Measurements from ENCODE around the gene CDK5. TPM values are rescaled to one million over a fixed set of nuclear protein-coding genes. Genes with fewer than 3 reads are reported as not detected.

The CDK5 gene
- polyA plus RNA-seq, 1 donor (not counting 4 experiments of a cell fraction or from before 2014, with no cell fraction given), result 19.3 TPM

GRCh38 chr7:151101621-151102396, 44.1 kb upstream of the CDK5 start:
- Histone ChIP-seq H3K4me2 (ENCODE audit: control insufficient read depth, extremely low read depth, insufficient read depth, low read depth, low read length) (no peak overlapping the region), H3K9me3 (ENCODE audit: control insufficient read depth, low read depth, low read length) (no peaks in the 10 kb centered on the region), H3K4me1 (ENCODE audit: control insufficient read depth, extremely low read depth, insufficient read depth, low read length) (no peaks in the 10 kb centered on the region), H3K79me2 (ENCODE audit: control insufficient read depth, insufficient read depth, low read length) (peaks cover 65% of the 10 kb centered on the region), H4K20me1 (ENCODE audit: control insufficient read depth, extremely low read depth, insufficient read depth, low read length) (peaks cover 6% of the 10 kb centered on the region), H2AFZ (ENCODE audit: control insufficient read depth, low read length) (no peak overlapping the region), H3K9me1 (ENCODE audit: control insufficient read depth, extremely low read depth, insufficient read depth, low read length) (no peaks in the 10 kb centered on the region), H3K27me3 (ENCODE audit: control insufficient read depth, extremely low read depth, insufficient read depth, low read length) (no peaks in the 10 kb centered on the region), H3K9ac (ENCODE audit: control insufficient read depth, extremely low read depth, insufficient read depth, low read length) (no peak overlapping the region), H3K27ac (ENCODE audit: control insufficient read depth, insufficient read depth, low read length) (no peak overlapping the region), H3K4me3 (ENCODE audit: control insufficient read depth in 2 of 3, extremely low read depth in 1 of 3, insufficient read depth in 2 of 3, low read depth in 1 of 3, low read length in 3 of 3) (no peak overlapping the region), H3K36me3 (ENCODE audit: control insufficient read depth in 2 of 2, extremely low read depth in 1 of 2, insufficient read depth in 2 of 2, low read length in 2 of 2) (peaks cover 0 to 2% of the 10 kb centered on the region in 2 experiments)
- no peak for DNase-seq (ENCODE audit: low read depth, low spot score)
- TF ChIP-seq EZH2 (IDR thresholded peaks at IDR 0.05; ENCODE audit: low read length) (no peak), CTCF (optimal IDR thresholded peaks at IDR 0.05 in 1 of 3, IDR thresholded peaks at IDR 0.05 in 1 of 3, conservative IDR thresholded peaks at IDR 0.05 in 1 of 3; ENCODE audit: extremely low read depth in 1 of 3, insufficient read depth in 2 of 3, low read length in 3 of 3) (no peak)
- no peak for FAIRE-seq
- dilution Hi-C loops (cut with MboI; ENCODE audit: extremely low pct_ligation_motif_present, low sequenced_read_pairs), result no loop called here

GRCh38 chr7:151100921-151101320, 43.2 kb upstream of the CDK5 start:
- Histone ChIP-seq H3K9me1 (ENCODE audit: control insufficient read depth, extremely low read depth, insufficient read depth, low read length) (no peaks in the 10 kb centered on the region), H3K36me3 (ENCODE audit: control insufficient read depth in 2 of 2, extremely low read depth in 1 of 2, insufficient read depth in 2 of 2, low read length in 2 of 2) (peaks cover 0 to 1% of the 10 kb centered on the region in 2 experiments), H3K9me3 (ENCODE audit: control insufficient read depth, low read depth, low read length) (no peaks in the 10 kb centered on the region), H2AFZ (ENCODE audit: control insufficient read depth, low read length) (no peak overlapping the region), H4K20me1 (ENCODE audit: control insufficient read depth, extremely low read depth, insufficient read depth, low read length) (peaks cover 6% of the 10 kb centered on the region), H3K79me2 (ENCODE audit: control insufficient read depth, insufficient read depth, low read length) (peaks cover 68% of the 10 kb centered on the region), H3K4me1 (ENCODE audit: control insufficient read depth, extremely low read depth, insufficient read depth, low read length) (no peaks in the 10 kb centered on the region), H3K27ac (ENCODE audit: control insufficient read depth, insufficient read depth, low read length) (no peak overlapping the region), H3K4me3 (ENCODE audit: control insufficient read depth in 2 of 3, extremely low read depth in 1 of 3, insufficient read depth in 2 of 3, low read depth in 1 of 3, low read length in 3 of 3) (no peak overlapping the region), H3K27me3 (ENCODE audit: control insufficient read depth, extremely low read depth, insufficient read depth, low read length) (no peaks in the 10 kb centered on the region), H3K9ac (ENCODE audit: control insufficient read depth, extremely low read depth, insufficient read depth, low read length) (no peak overlapping the region), H3K4me2 (ENCODE audit: control insufficient read depth, extremely low read depth, insufficient read depth, low read depth, low read length) (no peak overlapping the region)
- DNase-seq (ENCODE audit: low read depth, low spot score) (no peak), FAIRE-seq (no peak)
- TF ChIP-seq CTCF (optimal IDR thresholded peaks at IDR 0.05 in 1 of 3, IDR thresholded peaks at IDR 0.05 in 1 of 3, conservative IDR thresholded peaks at IDR 0.05 in 1 of 3; ENCODE audit: extremely low read depth in 1 of 3, insufficient read depth in 2 of 3, low read length in 3 of 3), result no peak
- TF ChIP-seq EZH2 (IDR thresholded peaks at IDR 0.05; ENCODE audit: low read length), result no peak
- dilution Hi-C loops (cut with MboI; ENCODE audit: extremely low pct_ligation_motif_present, low sequenced_read_pairs), result no loop called here

All from keratinocyte (primary cell).